Measurements from ENCODE around the gene OR2T11.
"Not testable (repeated sequence)": the region's sequence is repeated elsewhere in the genome, so short reads cannot be mapped to it uniquely, and the experiment has no call there.

DNA sequence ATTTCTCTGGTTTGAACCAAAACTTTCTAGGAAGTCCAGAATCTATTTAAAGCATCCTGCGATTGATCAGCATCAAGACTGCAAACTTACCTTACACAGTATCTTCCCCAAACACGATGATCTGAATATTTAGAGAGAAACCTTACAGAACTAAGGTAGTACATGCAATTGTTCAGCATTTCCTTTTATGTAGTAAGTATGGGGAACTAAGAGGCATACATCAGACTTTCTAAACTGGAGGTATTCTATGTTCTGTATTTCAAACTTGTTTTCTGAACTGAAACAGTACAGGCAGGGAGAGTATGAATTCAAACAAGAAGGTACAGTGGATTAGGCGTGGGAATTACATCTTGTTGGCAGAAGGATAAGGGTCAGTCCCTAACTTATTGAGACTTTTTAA is 20.5 kb upstream of the OR2T11 start, which contains the start of gene OR2T27:
- TF ChIP-seq, protein P1, sequence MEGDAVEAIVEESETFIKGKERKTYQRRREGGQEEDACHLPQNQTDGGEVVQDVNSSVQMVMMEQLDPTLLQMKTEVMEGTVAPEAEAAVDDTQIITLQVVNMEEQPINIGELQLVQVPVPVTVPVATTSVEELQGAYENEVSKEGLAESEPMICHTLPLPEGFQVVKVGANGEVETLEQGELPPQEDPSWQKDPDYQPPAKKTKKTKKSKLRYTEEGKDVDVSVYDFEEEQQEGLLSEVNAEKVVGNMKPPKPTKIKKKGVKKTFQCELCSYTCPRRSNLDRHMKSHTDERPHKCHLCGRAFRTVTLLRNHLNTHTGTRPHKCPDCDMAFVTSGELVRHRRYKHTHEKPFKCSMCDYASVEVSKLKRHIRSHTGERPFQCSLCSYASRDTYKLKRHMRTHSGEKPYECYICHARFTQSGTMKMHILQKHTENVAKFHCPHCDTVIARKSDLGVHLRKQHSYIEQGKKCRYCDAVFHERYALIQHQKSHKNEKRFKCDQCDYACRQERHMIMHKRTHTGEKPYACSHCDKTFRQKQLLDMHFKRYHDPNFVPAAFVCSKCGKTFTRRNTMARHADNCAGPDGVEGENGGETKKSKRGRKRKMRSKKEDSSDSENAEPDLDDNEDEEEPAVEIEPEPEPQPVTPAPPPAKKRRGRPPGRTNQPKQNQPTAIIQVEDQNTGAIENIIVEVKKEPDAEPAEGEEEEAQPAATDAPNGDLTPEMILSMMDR (CRISPR knock-in tag; IDR thresholded peaks at IDR 0.05) = not testable (repeated sequence)
- TF ChIP-seq CHD4 (IDR thresholded peaks at IDR 0.05; ENCODE audit: borderline replicate concordance, low read length); CCAR2 (optimal IDR thresholded peaks at IDR 0.05; ENCODE audit: low read depth, low read length); HDAC6 (IDR thresholded peaks at IDR 0.05; ENCODE audit: low read depth, low read length); MAZ (IDR thresholded peaks at IDR 0.05; ENCODE audit: borderline replicate concordance, low read depth, low read length); MAZ (CRISPR knock-in tag; IDR thresholded peaks at IDR 0.05; ENCODE audit: low read depth): not testable (repeated sequence)
- TF ChIP-seq, protein P2, sequence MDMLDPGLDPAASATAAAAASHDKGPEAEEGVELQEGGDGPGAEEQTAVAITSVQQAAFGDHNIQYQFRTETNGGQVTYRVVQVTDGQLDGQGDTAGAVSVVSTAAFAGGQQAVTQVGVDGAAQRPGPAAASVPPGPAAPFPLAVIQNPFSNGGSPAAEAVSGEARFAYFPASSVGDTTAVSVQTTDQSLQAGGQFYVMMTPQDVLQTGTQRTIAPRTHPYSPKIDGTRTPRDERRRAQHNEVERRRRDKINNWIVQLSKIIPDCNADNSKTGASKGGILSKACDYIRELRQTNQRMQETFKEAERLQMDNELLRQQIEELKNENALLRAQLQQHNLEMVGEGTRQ (IDR thresholded peaks at IDR 0.05; ENCODE audit: low read depth, low read length) = not testable (repeated sequence)
- TF ChIP-seq, protein P2 (CRISPR knock-in tag; IDR thresholded peaks at IDR 0.05; ENCODE audit: borderline replicate concordance) = not testable (repeated sequence)
